IMR-90 (cell line): ENCODE data around the gene ZNF2. TPM values are rescaled to one million over a fixed set of nuclear protein-coding genes. Genes with fewer than 3 reads are reported as not detected.

Experiments used
- ATAC-seq: fragments of 200-7000 bp; cut with Tn5 transposase; 2 replicates; pipeline ENCODE4 v1.9.1; 2020; ENCODE audit warnings: low read depth, mild to moderate bottlenecking, moderate library complexity
- BruUV-seq: library from RNA; stranded (reverse); fragments of 400-500 nt; replicated peaks from 2 replicates; lab custom pipeline; 2021; lab: Mats Ljungman, UMichigan
- CTCF ChIA-PET: fragments of 300-600 bp; formaldehyde crosslinking; extraction: SDS; loops from one replicate; lab custom pipeline; 2021; ENCODE audit warnings: antibody characterized with exemption; lab: Yijun Ruan, JAX
- POLR2A ChIA-PET: fragments of 300-600 bp; sonication (Branson Sonifier 250); formaldehyde crosslinking; loops from one replicate; lab custom pipeline; 2022; ENCODE audit warnings: antibody characterized with exemption; ENCODE audit not compliant: unreplicated experiment; lab: Charles Lee
- DNase-seq: peaks from one replicate; pipeline ENCODE4 v3.0.0; 2013
- H2AFZ ChIP-seq: replicated peaks from 2 replicates; pipeline ENCODE3; 2013; ENCODE audit warnings: low read length, mild to moderate bottlenecking; ENCODE audit not compliant: poor library complexity
- H2AK5ac ChIP-seq: 2 replicates; pipeline ENCODE4 v1.6.1; 2013; ENCODE audit warnings: low read depth, low read length, inconsistent platforms
- H2AK9ac ChIP-seq: replicated peaks from 2 replicates; pipeline ENCODE3; 2013; ENCODE audit warnings: mild to moderate bottlenecking, low read depth, low read length, moderate library complexity; ENCODE audit not compliant: poor library complexity
- H2BK120ac ChIP-seq: 2 replicates; pipeline ENCODE4 v1.6.1; 2013; ENCODE audit warnings: low read depth, low read length, inconsistent platforms
- H2BK15ac ChIP-seq: 3 replicates; pipeline ENCODE4 v1.6.1; 2013; ENCODE audit warnings: low read depth, low read length, inconsistent platforms
- H2BK20ac ChIP-seq: 2 replicates; pipeline ENCODE4 v1.6.1; 2013; ENCODE audit warnings: low read depth, mild to moderate bottlenecking, inconsistent platforms, low read length, moderate library complexity
- H2BK5ac ChIP-seq: 2 replicates; pipeline ENCODE4 v1.6.1; 2013; ENCODE audit warnings: mild to moderate bottlenecking, low read depth, low read length, inconsistent platforms; ENCODE audit not compliant: poor library complexity, severe bottlenecking
- H3K14ac ChIP-seq: replicated peaks from 2 replicates; pipeline ENCODE4 v1.6.1; 2013; ENCODE audit warnings: low read depth, low read length, inconsistent platforms
- H3K18ac ChIP-seq: 2 replicates; pipeline ENCODE4 v1.6.1; 2013; ENCODE audit warnings: low read depth, low read length, control low read depth
- H3K23ac ChIP-seq: 2 replicates; pipeline ENCODE4 v1.6.1; 2013; ENCODE audit warnings: low read depth, low read length, inconsistent platforms
- H3K27ac ChIP-seq: 2 replicates; pipeline ENCODE4 v1.5.1; 2013; ENCODE audit warnings: mild to moderate bottlenecking, control low read depth, low read length; ENCODE audit not compliant: insufficient read depth
- H3K27me3 ChIP-seq: 2 replicates; pipeline ENCODE4 v1.6.1; 2013; ENCODE audit warnings: low read length; ENCODE audit not compliant: control insufficient read depth, insufficient read depth
- H3K36me3 ChIP-seq: 2 replicates; pipeline ENCODE4 v1.6.1; 2013; ENCODE audit warnings: low read length, mixed read lengths; ENCODE audit not compliant: control insufficient read depth, insufficient read depth
- H3K4ac ChIP-seq: 2 replicates; pipeline ENCODE4 v1.6.1; 2013; ENCODE audit warnings: low read depth, low read length, inconsistent platforms
- H3K4me1 ChIP-seq: 2 replicates; pipeline ENCODE4 v1.6.1; 2013; ENCODE audit warnings: low read length, mixed read lengths; ENCODE audit not compliant: control insufficient read depth, insufficient read depth
- H3K4me2 ChIP-seq: 2 replicates; pipeline ENCODE4 v1.6.1; 2013; ENCODE audit warnings: low read depth, mild to moderate bottlenecking, control low read depth, low read length, moderate library complexity
- H3K4me3 ChIP-seq: 2 replicates; pipeline ENCODE4 v1.5.1; 2013; ENCODE audit warnings: low read depth, mild to moderate bottlenecking, control low read depth, low read length, moderate library complexity; ENCODE audit not compliant: insufficient read depth
- H3K56ac ChIP-seq: 2 replicates; pipeline ENCODE4 v1.6.1; 2013; ENCODE audit warnings: low read length, inconsistent platforms; ENCODE audit not compliant: insufficient read depth; ENCODE audit errors: extremely low read depth
- H3K79me1 ChIP-seq, 2 experiments: 2 replicates each; pipeline ENCODE4 v1.6.1; 2013; ENCODE audit warnings: low read length in 2 of 2, inconsistent platforms in 1 of 2, low read depth in 1 of 2
- H3K9ac ChIP-seq: 2 replicates; pipeline ENCODE4 v1.6.1; 2013; ENCODE audit warnings: low read depth, low read length, control low read depth
- H3K9me1 ChIP-seq: 2 replicates; pipeline ENCODE4 v1.6.1; 2013; ENCODE audit warnings: low read length, inconsistent platforms; ENCODE audit not compliant: insufficient read depth
- H3K9me3 ChIP-seq: 2 replicates; pipeline ENCODE4 v1.6.1; 2013; ENCODE audit warnings: low read length; ENCODE audit not compliant: control insufficient read depth, insufficient read depth
- H4K20me1 ChIP-seq: 2 replicates; pipeline ENCODE4 v1.6.1; 2013; ENCODE audit warnings: low read length, inconsistent platforms; ENCODE audit not compliant: insufficient read depth
- H4K5ac ChIP-seq: 2 replicates; pipeline ENCODE4 v1.6.1; 2013; ENCODE audit warnings: mild to moderate bottlenecking, low read depth, low read length, control low read depth
- H4K8ac ChIP-seq, 2 experiments: 2 replicates each; pipeline ENCODE4 v1.6.1; 2013; ENCODE audit warnings: low read depth in 2 of 2, low read length in 2 of 2, control low read depth in 1 of 2, inconsistent platforms in 1 of 2
- H4K91ac ChIP-seq: 2 replicates; pipeline ENCODE4 v1.6.1; 2013; ENCODE audit warnings: low read depth, low read length, inconsistent platforms; ENCODE audit not compliant: insufficient read depth
- BHLHE40 ChIP-seq: fragments of 150-350 bp; IDR thresholded peaks from 2 replicates; pipeline ENCODE4 v1.6.1; 2016; ENCODE audit warnings: mild to moderate bottlenecking, low read depth, low read length
- CEBPB ChIP-seq: IDR thresholded peaks from 2 replicates; pipeline ENCODE4 v1.6.1; 2012; ENCODE audit warnings: low read depth, low read length, improper control_type of control experiment
- CHD1 ChIP-seq: IDR thresholded peaks from 2 replicates; pipeline ENCODE4 v1.6.1; 2012; ENCODE audit warnings: low read depth, low read length, improper control_type of control experiment
- CTCF ChIP-seq: conservative IDR thresholded peaks from 2 replicates; pipeline ENCODE4 v1.5.1; 2012; ENCODE audit warnings: mild to moderate bottlenecking, low read depth, low read length, improper control_type of control experiment
- ELK1 ChIP-seq: fragments of 150-350 bp; IDR thresholded peaks from 2 replicates; pipeline ENCODE4 v1.6.1; 2016; ENCODE audit warnings: low read depth, mild to moderate bottlenecking, low read length, moderate library complexity, borderline replicate concordance
- FOS ChIP-seq: fragments of 150-350 bp; IDR thresholded peaks from 2 replicates; pipeline ENCODE4 v1.6.1; 2016; ENCODE audit warnings: low read depth, low read length
- MAFK ChIP-seq: IDR thresholded peaks from 2 replicates; pipeline ENCODE4 v1.6.1; 2012; ENCODE audit warnings: low read depth, low read length, improper control_type of control experiment
- MAZ ChIP-seq: IDR thresholded peaks from 2 replicates; pipeline ENCODE4 v1.6.1; 2012; ENCODE audit warnings: low read depth, mild to moderate bottlenecking, low read length, improper control_type of control experiment, moderate library complexity, borderline replicate concordance
- MXI1 ChIP-seq: IDR thresholded peaks from 2 replicates; pipeline ENCODE4 v1.6.1; 2012; ENCODE audit warnings: low read depth, mild to moderate bottlenecking, low read length, moderate library complexity, borderline replicate concordance
- NFE2L2 ChIP-seq: fragments of 150-350 bp; IDR thresholded peaks from 2 replicates; pipeline ENCODE4 v1.6.1; 2016; ENCODE audit warnings: low read depth, mild to moderate bottlenecking, low read length
- POLR2A ChIP-seq: IDR thresholded peaks from 2 replicates; pipeline ENCODE4 v1.6.1; 2012; ENCODE audit warnings: mild to moderate bottlenecking, low read depth, low read length
- RAD21 ChIP-seq: IDR thresholded peaks from 2 replicates; pipeline ENCODE4 v1.6.1; 2012; ENCODE audit warnings: low read length, improper control_type of control experiment
- RCOR1 ChIP-seq: IDR thresholded peaks from 2 replicates; pipeline ENCODE4 v1.6.1; 2012; ENCODE audit warnings: mild to moderate bottlenecking, low read length, improper control_type of control experiment; ENCODE audit not compliant: insufficient replicate concordance
- RFX5 ChIP-seq: IDR thresholded peaks from 2 replicates; pipeline ENCODE4 v1.8.0; 2012; ENCODE audit warnings: low read depth, mild to moderate bottlenecking, low read length, moderate library complexity
- SMC3 ChIP-seq: fragments of 150-350 bp; IDR thresholded peaks from 2 replicates; pipeline ENCODE4 v1.6.1; 2016; ENCODE audit warnings: low read depth, mild to moderate bottlenecking, antibody characterized with exemption, low read length, moderate library complexity
- USF2 ChIP-seq: fragments of 150-350 bp; IDR thresholded peaks from 2 replicates; pipeline ENCODE4 v1.6.1; 2017; ENCODE audit warnings: mild to moderate bottlenecking, antibody characterized with exemption, low read length, low read depth
- WGBS, 2 experiments: methylation state at CpG; one replicate each; pipeline versions ENCODE4 v1.1.5 to v1.1.7; 2013; ENCODE audit warnings: missing lambda C conversion rate in 2 of 2; ENCODE audit not compliant: insufficient read length in 1 of 2; ENCODE audit errors: extremely low coverage in 2 of 2; 5-methylcytosine and 5-hydroxymethylcytosine counted together
- dilution Hi-C: fragments of 300-500 bp; cut with HindIII; formaldehyde crosslinking; loops from one replicate; pipeline ENCODE4 v1.14.3; 2018; ENCODE audit warnings: low sequenced_read_pairs; ENCODE audit not compliant: unreplicated experiment
- in situ Hi-C: fragments of 300-500 bp; cut with MboI; formaldehyde crosslinking; loops from 3 replicates; pipeline ENCODE4 v1.14.3; 2019; ENCODE audit warnings: low sequenced_read_pairs, inconsistent platforms, mixed read lengths
- intact Hi-C: fragments of 100-400 bp; cut with micrococcal nuclease; formaldehyde crosslinking; loops from 2 replicates; pipeline ENCODE4 v1.10.0; 2022
- polyA plus RNA-seq, 3 experiments: library from polyadenylated mRNA; depleted of rRNA; stranded (reverse); fragments of >200 nt; gene quantifications; 2 replicates each; pipeline ENCODE4 v1.2.3, GENCODE V29; 2012; ENCODE audit warnings: low replicate concordance in 1 of 3
- total RNA-seq: library from RNA; depleted of rRNA; stranded (reverse); fragments of >200 nt; gene quantifications from 2 replicates; pipeline ENCODE4 v1.2.3, GENCODE V29; 2012

The ZNF2 gene
- total and polyA plus RNA-seq, 2 of the 4 experiments (the other 2 are of a cell fraction), result 2.7 to 7.3 TPM

- Histone ChIP-seq H3K14ac (no peak overlapping the region), H2AK5ac (no peak overlapping the region), H3K4me2 (no peak overlapping the region), H3K4me1 (no peaks in the 10 kb centered on the region), H3K9ac (no peak overlapping the region), H4K5ac (no peak overlapping the region), H4K91ac (no peak overlapping the region), H4K20me1 (no peaks in the 10 kb centered on the region), H3K27me3 (no peaks in the 10 kb centered on the region), H3K4ac (no peak overlapping the region), H2BK20ac (no peak overlapping the region), H2BK15ac (no peak overlapping the region), H2AK9ac (no peak overlapping the region), H3K9me1 (no peaks in the 10 kb centered on the region), H4K8ac (no peak overlapping the region), H3K27ac (no peak overlapping the region), H3K4me3 (no peak overlapping the region), H3K18ac (no peak overlapping the region), H3K56ac (no peak overlapping the region), H3K79me1 (no peaks in the 10 kb centered on the region), H3K23ac (no peak overlapping the region), H2AFZ (no peak overlapping the region), H2BK5ac (no peak overlapping the region), H2BK120ac (no peak overlapping the region), H3K9me3 (no peaks in the 10 kb centered on the region; the same call in 1 of the 2 replicates), H3K36me3 (no peaks in the 10 kb centered on the region)
- POLR2A ChIA-PET, result no interaction called here
- TF ChIP-seq MAFK (no peak), RFX5 (no peak), CTCF (peak; percentile 49), POLR2A (no peak), NFE2L2 (no peak), SMC3 (peak; percentile 38; the same call in 1 of the 2 replicates), CEBPB (no peak), RAD21 (peak; percentile 55), FOS (peak; percentile 22; the same call in 1 of the 2 replicates), BHLHE40 (no peak), MXI1 (no peak), ELK1 (no peak), CHD1 (no peak), MAZ (no peak), USF2 (no peak), RCOR1 (no peak)
- dilution Hi-C loops, result no loop called here
- CTCF ChIA-PET, result interaction anchor here (0.6 to 1.6 kb wide), 11 partner anchors 8 to 170 kb away, joined by 3 to 10 read pairs (median 4); partner anchors contain the start of gene FAHD2A
- BruUV-seq, result no TSS peak
- in situ Hi-C loops, result no loop called here
- ATAC-seq (peak; percentile 61), DNase-seq (peak; percentile 55)
- intact Hi-C loops, result loop anchor here (1.0 to 10.0 kb wide), 2 partner anchors 85 to 713 kb away; no protein-coding TSS in a partner anchor
- WGBS, 2 experiments, result no CpG with 5 or more reads among the region's 3 CpGs
These were observed 66.1 kb downstream of the ZNF2 start for GRCh38 chr2:95231723-95232122.
